OCI-LY7 (cell line): ENCODE results near the gene AIFM3.

Experiments
- EZH2phosphoT487 ChIP-seq: fragments of 200-600 bp; sonication (generic); IDR thresholded peaks from 2 replicates; pipeline ENCODE4 v1.6.1; 2018; ENCODE audit warnings: low read depth, borderline replicate concordance, mild to moderate bottlenecking, mixed run types, antibody characterized with exemption, low read length, moderate library complexity, mixed read lengths
- TF ChIP-seq, protein P1 (sequence below): fragments of 200-600 bp; sonication (generic); conservative IDR thresholded peaks from 2 replicates; pipeline ENCODE4 v1.5.1; 2014; ENCODE audit warnings: mild to moderate bottlenecking, antibody characterized with exemption, low read length, moderate library complexity, mixed read lengths

DNA sequence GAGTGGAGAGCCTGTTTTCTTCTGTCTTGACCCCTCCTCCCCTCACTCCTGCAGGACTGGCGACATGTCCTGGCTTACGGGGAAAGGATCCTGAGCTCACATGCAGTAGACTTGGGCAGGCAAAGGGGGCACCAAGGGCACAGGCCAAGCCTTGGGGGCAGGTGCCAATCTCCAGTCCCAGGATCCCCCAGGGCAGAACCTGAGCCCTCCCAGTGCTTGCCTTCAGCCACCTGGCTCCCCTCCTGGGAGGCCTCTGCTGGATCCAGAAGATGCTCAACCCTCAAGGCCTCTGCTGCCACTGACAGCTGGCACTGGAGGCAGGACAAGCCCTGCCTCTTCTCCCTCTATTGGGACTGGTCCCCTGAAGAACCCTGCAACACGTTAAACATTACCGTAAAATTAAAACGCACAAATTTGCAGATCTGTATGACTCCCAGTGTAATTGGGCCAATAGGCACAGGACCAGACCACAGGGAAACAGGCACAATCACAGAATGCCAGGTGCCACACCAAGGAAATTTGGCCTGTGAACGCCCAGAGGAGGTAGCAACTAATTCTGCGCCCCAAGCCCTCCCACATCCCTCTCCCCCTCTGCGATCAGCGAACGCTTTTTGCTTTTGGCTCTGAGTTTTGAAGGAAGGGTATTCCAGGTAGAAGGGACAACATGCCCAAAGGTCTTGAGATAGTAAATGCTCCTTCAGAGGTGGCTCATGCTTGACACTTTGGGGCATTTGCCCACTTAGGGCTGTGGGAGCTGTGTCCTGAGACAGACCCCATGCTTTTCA, 14.1 kb downstream of the AIFM3 start:
- TF ChIP-seq, protein P1, sequence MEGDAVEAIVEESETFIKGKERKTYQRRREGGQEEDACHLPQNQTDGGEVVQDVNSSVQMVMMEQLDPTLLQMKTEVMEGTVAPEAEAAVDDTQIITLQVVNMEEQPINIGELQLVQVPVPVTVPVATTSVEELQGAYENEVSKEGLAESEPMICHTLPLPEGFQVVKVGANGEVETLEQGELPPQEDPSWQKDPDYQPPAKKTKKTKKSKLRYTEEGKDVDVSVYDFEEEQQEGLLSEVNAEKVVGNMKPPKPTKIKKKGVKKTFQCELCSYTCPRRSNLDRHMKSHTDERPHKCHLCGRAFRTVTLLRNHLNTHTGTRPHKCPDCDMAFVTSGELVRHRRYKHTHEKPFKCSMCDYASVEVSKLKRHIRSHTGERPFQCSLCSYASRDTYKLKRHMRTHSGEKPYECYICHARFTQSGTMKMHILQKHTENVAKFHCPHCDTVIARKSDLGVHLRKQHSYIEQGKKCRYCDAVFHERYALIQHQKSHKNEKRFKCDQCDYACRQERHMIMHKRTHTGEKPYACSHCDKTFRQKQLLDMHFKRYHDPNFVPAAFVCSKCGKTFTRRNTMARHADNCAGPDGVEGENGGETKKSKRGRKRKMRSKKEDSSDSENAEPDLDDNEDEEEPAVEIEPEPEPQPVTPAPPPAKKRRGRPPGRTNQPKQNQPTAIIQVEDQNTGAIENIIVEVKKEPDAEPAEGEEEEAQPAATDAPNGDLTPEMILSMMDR: no peak
- TF ChIP-seq EZH2phosphoT487: no peak
